Uterus (tissue), 4 donors: ENCODE data around the gene SPNS2. TPM values are rescaled to one million over a fixed set of nuclear protein-coding genes. Genes with fewer than 3 reads are reported as not detected.
A peak's percentile ranks its signal among the peaks of the same experiment; 100 is the strongest.

Source experiments
- DNase-seq, 2 donors: peaks; one replicate each; pipeline ENCODE4 v3.0.0-alpha.2; 2019 to 2020
- H3K27ac ChIP-seq, 2 donors: fragments of 200-600 bp; sonication (generic); 1 replicate in 1 of 2; 2 replicates in 1 of 2; pipeline ENCODE4 v1.5.1; 2016 to 2018
- H3K27me3 ChIP-seq, 2 donors: fragments of 200-600 bp; sonication (generic); one replicate each; pipeline ENCODE4 v1.5.1; 2018 to 2019; ENCODE audit warnings: control low read depth in 1 of 2
- H3K36me3 ChIP-seq, 2 donors: fragments of 200-600 bp; sonication (generic); one replicate each; pipeline ENCODE4 v1.5.1; 2019; ENCODE audit warnings: control low read depth in 1 of 2
- H3K4me1 ChIP-seq, 2 donors: fragments of 200-600 bp; sonication (generic); one replicate each; pipeline ENCODE4 v1.5.1; 2018 to 2019; ENCODE audit warnings: control low read depth in 1 of 2
- H3K4me3 ChIP-seq, 2 donors: fragments of 200-600 bp; sonication (generic); 1 replicate in 1 of 2; 2 replicates in 1 of 2; pipeline ENCODE4 v1.5.1; 2018 to 2019; ENCODE audit warnings: mild to moderate bottlenecking in 1 of 2
- H3K9me3 ChIP-seq, 2 donors: fragments of 200-600 bp; sonication (generic); one replicate each; pipeline ENCODE4 v1.5.1; 2019; ENCODE audit warnings: control low read depth in 1 of 2
- POLR2A ChIP-seq, 2 donors: fragments of 450-650 bp; IDR thresholded peaks; one replicate each; pipeline ENCODE4 v1.6.1; 2016; ENCODE audit warnings: antibody characterized with exemption in 2 of 2, mild to moderate bottlenecking in 1 of 2, moderate library complexity in 1 of 2
- intact Hi-C: fragments of 100-400 bp; cut with DNase I; formaldehyde crosslinking; loops from one replicate; pipeline ENCODE4 v1.15.1; 2023; ENCODE audit warnings: low total_unique reads
- total RNA-seq, 4 donors: library from RNA; depleted of rRNA in 3 of 4; stranded (reverse); fragments of >200 nt in 3 of 4; gene quantifications; one replicate each; pipeline versions ENCODE4 v1.1.0 to v1.2.4, GENCODE V29; 2014 to 2023
- TF ChIP-seq, protein P1 (sequence below), 4 experiments: fragments of 200-600 bp in 2 of 4; fragments of 450-650 bp in 2 of 4; sonication (generic) in 2 of 4; IDR thresholded peaks; one replicate each; pipeline ENCODE4 v1.5.1; 2016 to 2019; ENCODE audit warnings: antibody characterized with exemption in 4 of 4, mild to moderate bottlenecking in 2 of 4, moderate library complexity in 1 of 4
- donor health status: DM: yes; HTN: yes; CAD: no.

SPNS2 gene
- total RNA-seq, 4 donors from 2014 or later = 3.8 to 40.5 (median 13.6) TPM

GRCh38 chr17:4536742-4537411 is 38.2 kb downstream of the SPNS2 start:
- H3K36me3 ChIP-seq = no peaks in the 10 kb centered on the region
- H3K9me3 ChIP-seq = no peaks in the 10 kb centered on the region
- H3K27ac ChIP-seq = peak overlapping the region; percentile 39 to 52
- no peaks in the 10 kb centered on the region for H3K27me3 ChIP-seq
- H3K4me1 ChIP-seq = peaks cover 0 to 13% of the 10 kb centered on the region in 2 donors
- peak; percentile 52 to 61 for DNase-seq
- no peak for TF ChIP-seq POLR2A (IDR thresholded peaks at IDR 0.05)
- TF ChIP-seq, protein P1, sequence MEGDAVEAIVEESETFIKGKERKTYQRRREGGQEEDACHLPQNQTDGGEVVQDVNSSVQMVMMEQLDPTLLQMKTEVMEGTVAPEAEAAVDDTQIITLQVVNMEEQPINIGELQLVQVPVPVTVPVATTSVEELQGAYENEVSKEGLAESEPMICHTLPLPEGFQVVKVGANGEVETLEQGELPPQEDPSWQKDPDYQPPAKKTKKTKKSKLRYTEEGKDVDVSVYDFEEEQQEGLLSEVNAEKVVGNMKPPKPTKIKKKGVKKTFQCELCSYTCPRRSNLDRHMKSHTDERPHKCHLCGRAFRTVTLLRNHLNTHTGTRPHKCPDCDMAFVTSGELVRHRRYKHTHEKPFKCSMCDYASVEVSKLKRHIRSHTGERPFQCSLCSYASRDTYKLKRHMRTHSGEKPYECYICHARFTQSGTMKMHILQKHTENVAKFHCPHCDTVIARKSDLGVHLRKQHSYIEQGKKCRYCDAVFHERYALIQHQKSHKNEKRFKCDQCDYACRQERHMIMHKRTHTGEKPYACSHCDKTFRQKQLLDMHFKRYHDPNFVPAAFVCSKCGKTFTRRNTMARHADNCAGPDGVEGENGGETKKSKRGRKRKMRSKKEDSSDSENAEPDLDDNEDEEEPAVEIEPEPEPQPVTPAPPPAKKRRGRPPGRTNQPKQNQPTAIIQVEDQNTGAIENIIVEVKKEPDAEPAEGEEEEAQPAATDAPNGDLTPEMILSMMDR (IDR thresholded peaks at IDR 0.05) = no peak
- intact Hi-C loops = no loop called here
- no peak overlapping the region for H3K4me3 ChIP-seq

GRCh38 chr17:4537451-4538235 is 39.0 kb downstream of the SPNS2 start:
- H3K27ac ChIP-seq = peak overlapping the region; percentile 39 to 52
- no peak for DNase-seq
- peaks cover 0 to 13% of the 10 kb centered on the region in 2 donors for H3K4me1 ChIP-seq
- H3K4me3 ChIP-seq = no peak overlapping the region
- H3K9me3 ChIP-seq = no peaks in the 10 kb centered on the region
- H3K36me3 ChIP-seq = no peaks in the 10 kb centered on the region
- intact Hi-C loops = no loop called here
- TF ChIP-seq POLR2A (IDR thresholded peaks at IDR 0.05) = no peak
- TF ChIP-seq, protein P1 (IDR thresholded peaks at IDR 0.05) = no peak
- no peaks in the 10 kb centered on the region for H3K27me3 ChIP-seq

DNA sequence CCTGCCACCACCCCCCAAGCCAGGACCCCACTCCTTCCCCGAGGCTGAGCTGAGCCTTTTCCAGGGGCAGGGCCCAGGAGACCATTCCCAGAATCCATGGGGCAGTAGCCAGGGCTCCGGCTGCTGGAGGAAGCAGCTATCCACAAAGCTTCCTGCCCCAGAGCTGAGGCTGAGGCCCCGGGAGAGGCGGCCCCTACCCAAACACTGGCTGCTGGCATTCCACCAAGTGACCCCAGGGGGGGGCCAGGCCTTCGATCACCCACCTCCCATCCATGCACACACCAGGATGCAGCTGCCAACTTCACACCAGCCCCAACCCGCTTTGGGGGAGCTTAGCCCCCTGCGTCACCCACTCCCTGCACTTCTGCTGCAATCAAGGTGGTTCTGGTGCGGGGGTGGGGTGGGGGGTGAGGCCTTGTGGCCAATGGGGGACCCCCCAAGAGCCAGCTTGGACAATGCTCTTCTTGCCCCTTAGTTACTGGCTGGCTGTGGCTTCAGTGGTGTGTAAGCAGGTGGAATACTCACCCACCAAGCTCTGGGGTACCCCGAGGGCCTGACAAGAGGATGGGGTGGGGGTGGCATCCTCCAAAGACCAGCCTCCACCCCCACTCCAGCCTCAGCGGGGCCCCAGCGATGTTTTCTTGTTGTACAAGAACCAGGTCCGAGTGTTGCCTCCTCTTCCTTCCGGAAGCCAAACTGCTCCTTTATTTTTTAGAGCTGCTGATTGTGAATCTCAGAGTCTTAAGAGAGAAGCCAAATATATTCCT is 39.7 kb downstream of the SPNS2 start:
- Histone ChIP-seq H3K27me3 (no peaks in the 10 kb centered on the region), H3K36me3 (no peaks in the 10 kb centered on the region), H3K4me1 (peaks cover 0 to 13% of the 10 kb centered on the region in 2 donors), H3K9me3 (no peaks in the 10 kb centered on the region), H3K27ac (peak overlapping the region; percentile 39 to 52), H3K4me3 (no peak overlapping the region)
- DNase-seq = no peak
- TF ChIP-seq POLR2A (IDR thresholded peaks at IDR 0.05) = no peak
- TF ChIP-seq, protein P1 (IDR thresholded peaks at IDR 0.05) = no peak
- intact Hi-C loops = no loop called here

DNA sequence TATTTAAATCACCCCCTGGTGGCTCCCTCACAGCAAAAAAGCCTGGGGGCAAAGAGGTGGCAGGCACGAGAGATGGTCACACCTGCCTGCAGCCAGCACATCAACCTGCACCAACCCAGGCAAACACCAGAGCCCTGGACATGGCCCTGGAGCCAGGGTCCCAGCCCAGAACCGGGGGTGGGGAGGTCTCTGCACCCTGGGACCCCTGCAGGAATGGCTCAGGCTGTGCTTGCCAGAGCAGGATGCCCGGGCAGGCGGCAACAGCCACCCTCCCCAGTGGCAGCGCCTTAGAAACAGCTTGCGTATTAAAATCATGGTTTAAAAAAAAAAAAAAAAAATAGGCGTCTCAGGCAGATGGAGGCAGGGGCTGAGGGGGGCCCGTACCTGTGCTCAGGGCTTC is 40.3 kb downstream of the SPNS2 start:
- H3K4me1 ChIP-seq = peaks cover 0 to 13% of the 10 kb centered on the region in 2 donors
- H3K4me3 ChIP-seq = no peak overlapping the region
- H3K36me3 ChIP-seq = no peaks in the 10 kb centered on the region
- no peaks in the 10 kb centered on the region for H3K27me3 ChIP-seq
- intact Hi-C loops = no loop called here
- TF ChIP-seq POLR2A (IDR thresholded peaks at IDR 0.05) = no peak
- TF ChIP-seq, protein P1 (IDR thresholded peaks at IDR 0.05) = no peak
- no peak for DNase-seq
- no peak overlapping the region for H3K27ac ChIP-seq
- H3K9me3 ChIP-seq = no peaks in the 10 kb centered on the region
